IPS-NIHi7 (cell line): Measurements from ENCODE around the gene PCMT1.
"Not testable (repeated sequence)": the region's sequence is repeated elsewhere in the genome, so short reads cannot be mapped to it uniquely, and the experiment has no call there.

Source experiments
- DNase-seq: peaks from one replicate; pipeline ENCODE4 v3.0.0; 2012; ENCODE audit warnings: mixed read lengths; ENCODE audit errors: extremely low spot score

PCMT1 gene

DNA sequence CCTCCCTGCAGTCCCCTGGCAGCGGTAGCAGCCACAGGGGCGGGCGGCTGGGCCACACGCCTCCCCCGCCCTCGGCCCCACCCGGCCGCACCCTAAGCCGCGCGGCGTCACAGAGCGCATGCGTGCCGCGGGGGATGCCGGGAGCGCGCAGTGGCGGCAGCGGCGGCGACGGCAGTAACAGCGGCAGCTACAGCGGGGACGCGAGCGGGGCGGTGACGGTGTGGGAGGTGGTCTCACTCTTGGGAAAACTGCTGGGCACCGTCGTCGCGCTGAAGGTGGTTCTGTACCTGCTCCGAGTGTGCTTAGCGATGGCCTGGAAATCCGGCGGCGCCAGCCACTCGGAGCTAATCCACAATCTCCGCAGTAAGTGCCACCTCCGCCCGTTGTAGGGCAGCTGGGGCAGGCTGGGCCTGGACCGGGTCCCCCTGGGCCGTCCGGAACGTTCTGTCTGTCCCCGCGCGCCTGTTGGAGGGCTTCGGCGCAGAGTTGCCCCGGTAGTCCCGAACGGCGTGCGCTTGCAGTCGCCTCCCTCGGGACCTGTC, at the start of gene PCMT1:
TSS of gene PCMT1 (plus strand) at position 148 of the 542 bp plus-strand sequence. CDS start at position 309, 161 bp downstream.
- DNase-seq, result peak; percentile 95

DNA sequence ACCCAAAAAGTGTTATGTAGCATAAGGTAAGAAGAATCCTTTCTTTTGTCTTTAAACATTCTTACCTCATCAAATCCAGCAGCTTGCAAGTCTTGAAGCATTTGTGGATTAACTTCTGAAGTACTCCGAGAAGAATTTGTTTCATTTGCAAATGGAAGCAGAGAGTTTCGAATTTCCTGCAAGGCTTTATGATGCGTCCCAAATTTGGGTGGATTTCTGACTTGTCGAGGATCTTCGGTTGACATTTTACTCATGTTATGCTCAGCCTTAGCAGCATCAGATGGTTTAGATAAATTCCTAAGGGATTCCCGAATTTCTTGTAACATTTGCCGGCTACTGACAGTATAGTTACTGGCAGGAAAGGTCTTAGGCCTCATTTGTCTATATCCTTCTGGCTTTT, 47.8 kb upstream of the PCMT1 start:
- DNase-seq, result no peak

DNA sequence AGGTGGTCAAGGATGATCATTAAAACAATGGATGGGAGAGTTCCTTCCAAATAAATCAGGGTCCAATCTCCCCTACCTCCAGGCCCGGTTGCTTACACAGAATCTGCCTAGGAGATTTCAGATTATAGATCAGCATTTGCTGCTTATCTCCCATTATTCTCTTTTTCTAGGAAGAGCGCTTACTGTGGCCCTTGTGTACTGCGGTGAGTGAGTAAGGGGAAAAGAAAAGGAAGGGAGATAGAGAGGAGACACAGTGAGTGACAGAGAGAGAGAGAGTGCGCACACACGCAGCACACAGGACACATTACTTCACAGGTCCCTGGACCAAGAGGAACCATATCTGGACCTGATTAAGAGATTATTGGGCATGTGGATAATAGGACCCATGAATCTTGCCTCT, 37.8 kb upstream of the PCMT1 start:
- no peak for DNase-seq

DNA sequence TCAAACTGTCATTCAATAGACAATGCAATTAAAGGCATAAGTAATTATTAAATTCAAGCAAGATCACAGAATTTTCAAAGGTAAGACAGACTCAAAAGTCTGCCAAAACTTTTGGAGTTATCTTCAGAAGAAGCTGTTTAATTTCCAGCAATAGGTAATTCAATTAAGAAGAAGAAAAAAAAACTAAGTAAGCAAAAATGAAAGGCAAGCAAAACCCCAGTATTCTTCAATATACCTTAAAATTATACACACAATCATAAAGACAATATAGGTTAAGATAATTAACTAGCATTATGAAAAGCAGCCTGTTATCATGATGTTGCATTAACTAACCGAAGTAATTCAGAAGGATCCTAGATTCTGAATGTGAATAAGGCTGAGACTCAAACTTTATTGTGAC, 35.1 kb upstream of the PCMT1 start:
- no peak for DNase-seq

DNA sequence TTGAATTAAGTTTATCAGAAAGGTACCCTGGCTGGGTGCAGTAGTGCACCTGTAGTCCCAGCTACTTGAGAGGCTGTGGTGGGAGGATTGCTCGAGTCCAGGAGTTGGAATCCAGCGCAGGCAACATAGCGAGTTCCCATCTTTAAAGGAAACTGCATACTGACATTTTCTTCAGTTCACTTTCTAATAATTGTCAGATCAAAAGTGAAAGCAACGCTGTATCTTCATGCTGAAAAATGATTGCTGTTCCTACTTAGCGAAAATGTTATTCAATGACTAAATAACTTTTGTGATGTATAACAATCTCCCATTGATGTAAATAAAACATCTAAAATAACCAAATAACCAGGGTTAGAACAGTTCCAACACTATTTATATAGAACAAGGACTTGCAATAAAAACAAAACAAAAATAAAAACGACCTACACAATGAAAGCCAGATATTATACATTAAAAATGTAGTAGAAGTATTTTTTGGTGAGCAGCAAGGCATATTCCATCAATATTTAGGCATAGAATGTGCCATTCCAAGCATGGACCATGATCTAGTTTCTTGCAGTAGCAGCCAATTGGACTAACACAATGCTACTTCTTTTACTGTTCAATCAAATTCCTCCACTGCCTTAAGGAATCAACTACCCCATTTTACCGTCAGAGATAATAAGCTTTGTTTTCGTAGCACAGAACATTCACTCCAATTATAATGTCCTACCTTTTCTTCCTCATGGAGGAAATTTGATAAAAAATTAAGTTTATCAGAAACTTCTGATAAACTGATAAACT, 33.2 kb upstream of the PCMT1 start:
- DNase-seq, result no peak

DNA sequence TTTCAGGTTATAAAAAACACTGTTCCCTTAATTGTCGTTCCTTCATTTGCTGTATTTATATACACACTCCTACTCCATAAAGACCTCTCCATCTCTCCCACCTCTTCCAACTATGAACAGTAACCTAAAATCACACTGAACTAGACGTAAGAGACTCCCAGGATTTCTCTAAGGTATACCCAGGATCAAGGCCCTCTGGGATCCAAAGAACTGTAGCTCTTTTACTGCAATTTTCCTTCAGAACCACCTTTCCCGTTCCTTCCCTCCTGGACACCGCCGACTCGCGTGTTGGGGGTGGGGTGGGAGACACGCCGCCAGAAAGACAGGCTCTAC, 32.3 kb upstream of the PCMT1 start:
- no peak for DNase-seq

DNA sequence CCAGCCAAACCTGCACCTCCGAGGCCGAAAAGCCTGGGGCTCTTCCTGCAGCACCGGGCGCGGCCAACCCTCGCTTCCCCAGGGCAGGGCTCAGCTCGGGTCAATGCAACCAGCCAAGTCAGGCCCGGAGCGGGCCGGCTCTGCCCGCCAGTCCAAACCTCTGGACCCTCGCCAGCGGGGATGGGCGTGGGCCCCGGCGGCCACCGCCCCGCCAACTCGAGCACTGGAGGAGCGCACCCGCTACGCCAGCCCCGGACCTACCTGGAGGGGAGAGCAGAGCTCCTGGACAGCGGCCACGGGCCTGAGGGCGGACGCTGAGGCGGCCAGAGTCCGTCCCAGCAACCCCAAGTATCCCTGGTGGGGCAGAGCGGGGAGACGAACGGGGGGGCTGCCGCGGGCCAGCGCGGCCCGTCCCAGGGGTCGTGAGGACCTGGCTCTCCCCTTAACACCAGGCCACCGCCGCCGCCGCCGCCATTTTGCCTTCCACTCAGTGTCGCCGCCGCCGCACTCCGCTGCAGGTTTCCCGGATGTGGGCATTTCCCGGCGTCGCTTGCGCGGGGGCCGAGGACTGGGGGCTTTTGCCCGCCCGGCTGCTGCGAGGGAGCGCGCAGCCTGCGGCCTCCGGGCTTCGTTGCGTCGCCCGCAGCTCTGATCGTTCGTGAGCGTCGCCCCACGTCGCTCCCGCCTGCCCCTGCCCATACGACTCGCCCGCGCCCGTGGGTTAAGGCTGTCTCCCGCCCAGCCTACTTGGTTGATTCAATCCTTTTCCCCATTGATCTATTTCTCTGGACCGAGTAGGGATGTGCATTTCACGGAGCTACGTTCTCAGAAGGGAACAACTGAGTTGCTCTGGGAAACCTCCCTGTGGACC, 31.7 kb upstream of the PCMT1 start, which contains the start of gene LATS1:
TSS of gene LATS1 (minus strand) at position 514 of the 871 bp plus-strand sequence. CDS start 15,975 bp downstream, outside the sequence.
- peak; percentile 85 for DNase-seq

DNA sequence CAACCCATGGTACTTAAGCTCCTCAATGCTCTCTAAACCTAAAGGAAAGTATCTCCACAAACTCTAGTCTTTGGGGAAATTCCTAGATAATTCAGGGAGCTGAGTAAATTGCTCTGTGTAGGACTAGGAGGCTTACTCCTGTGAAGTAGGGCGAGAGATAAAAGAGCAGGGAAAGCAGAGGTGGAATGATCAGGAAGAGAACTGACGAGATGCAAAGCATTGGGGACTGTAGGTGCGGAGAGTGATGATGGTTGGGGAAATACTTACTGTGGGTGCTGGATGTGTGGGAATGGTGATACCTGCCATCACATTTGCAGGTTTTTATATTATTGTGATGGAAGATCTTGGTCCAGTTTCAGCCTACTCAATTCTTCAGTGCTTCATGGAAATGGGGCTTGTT, 30.0 kb upstream of the PCMT1 start:
- no peak for DNase-seq

DNA sequence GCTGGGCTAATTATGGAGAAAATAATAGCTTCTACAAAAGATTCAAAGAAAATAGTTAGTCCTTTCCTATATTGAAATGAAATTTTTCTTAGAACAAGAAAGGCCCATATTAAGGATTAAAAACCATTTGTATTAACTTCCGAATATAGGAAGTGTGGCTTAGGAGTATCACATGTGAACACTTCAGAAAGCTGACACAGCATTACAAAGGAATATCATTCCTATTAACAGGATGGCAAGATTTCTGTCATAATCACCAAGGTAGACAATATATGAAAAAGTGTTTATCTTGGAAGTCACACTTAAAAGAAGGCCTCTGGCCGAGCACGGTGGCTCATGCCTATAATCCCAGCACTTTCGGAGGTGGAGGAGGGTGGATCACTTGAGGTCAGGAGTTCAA, 26.3 kb upstream of the PCMT1 start:
- DNase-seq, result no peak

DNA sequence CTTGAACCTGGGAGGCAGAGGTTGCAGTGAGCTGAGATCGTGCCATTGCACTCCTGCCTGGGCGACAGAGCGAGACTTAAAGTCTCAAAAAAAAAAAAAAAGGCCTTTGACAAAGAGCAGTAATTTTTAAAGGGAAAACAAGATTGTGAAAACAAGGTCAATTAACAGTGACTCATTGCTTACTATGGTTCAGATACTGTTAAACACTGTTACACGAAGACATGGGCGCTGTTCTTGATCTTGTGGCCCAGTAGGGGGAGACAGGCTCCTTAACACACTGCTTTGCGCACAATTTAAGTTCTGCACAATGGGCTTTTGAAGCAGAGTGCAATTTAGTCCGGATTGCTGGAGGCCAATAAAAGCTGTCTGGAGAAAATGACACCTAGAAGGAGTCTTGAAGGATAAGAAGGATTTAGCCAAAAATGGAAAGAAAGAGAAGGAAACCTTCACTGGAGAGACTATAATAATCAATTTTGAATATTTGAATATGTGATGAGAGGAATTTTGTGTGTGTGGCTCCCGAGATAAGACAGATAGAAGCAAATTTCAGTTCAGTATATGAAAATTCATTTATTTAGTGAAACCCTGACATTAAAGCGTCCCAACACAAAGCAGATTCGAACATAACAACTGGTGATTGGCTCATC, 25.6 kb upstream of the PCMT1 start:
- peak; percentile 44 for DNase-seq

DNA sequence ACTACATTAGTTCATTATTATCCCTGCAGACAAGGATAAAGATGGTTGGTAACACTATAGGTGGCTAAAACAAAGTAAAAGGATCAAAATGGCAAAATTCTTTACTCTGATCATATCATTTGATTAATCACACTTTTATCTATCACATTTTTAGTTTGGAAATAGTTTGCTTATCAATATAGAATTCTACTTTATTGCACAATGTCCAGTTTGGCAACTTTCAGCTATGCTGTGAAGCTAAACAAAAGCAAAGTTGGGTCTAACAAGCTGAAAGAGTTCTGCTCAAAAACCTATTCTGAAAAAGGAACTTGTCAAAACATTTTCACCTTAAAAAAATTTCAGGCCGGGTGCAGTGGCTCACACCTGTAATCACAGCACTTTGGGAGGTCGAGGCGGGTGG, 23.8 kb upstream of the PCMT1 start:
- DNase-seq, result no peak

DNA sequence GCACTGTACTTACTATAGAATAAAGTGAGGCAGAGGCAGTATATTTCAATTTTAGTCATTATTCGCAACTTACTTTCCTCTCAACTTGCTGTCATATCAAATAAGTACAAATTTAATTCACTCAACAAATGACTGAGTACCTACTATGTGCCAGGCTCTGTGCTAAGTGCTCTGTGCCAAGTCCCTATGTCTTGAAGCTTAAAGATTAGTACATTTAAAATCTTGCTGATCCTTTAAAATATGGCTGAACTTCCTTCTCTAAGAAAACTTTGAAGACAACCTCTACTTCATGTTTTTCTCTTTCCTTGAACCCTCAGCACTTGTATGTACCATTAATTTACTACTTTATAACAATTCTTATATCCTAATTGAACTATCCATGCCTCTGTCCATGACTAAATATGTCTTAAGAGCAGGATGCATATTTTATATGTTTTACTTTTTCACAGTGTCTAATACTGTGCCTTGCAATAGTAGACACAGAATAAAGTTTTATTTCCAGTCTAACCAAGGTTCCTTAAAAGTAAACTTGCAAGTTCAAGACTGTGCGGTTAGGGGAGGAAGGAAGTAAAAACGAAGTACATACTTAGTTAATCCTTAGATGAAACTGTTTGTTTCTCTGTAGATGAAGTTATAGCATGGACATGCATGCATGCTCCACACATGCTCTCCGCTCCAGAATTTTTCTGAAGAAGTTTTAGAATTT, 21.6 kb upstream of the PCMT1 start:
- DNase-seq, result no peak

DNA sequence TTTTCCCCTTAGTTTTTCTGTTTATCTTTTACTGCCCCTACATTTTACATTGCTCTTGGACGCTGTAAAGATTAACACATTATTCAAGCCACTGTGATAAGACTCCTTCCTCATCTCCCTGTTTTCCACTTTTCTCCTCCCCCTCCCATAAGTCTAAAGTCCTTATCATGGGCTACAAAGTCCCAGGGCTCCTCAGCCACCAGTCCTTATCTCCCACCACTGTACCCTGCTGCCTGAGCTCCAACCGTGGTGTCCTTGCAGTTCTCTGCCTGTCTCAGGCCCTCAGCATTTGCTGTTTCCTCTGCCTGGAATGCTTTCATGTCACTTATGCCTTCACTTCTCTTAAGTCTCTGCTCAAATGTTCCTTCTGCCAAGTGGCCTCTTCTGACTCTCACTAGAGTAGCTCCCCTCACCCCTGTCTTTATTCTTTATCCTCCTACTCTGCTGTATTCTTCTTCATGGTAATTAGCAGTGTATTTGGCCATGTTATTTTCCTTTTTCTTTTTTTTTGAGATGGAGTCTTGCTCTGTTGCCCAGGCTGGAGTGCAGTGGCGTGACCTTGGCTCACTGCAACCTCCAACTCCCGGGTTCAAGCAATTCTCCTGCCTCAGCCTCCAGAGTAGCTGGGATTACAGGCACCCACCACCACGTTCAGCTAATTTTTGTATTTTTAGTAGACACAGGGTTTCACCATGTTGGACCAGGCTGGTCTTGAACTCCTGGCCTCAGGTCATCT, 20.9 kb upstream of the PCMT1 start:
- no peak for DNase-seq

DNA sequence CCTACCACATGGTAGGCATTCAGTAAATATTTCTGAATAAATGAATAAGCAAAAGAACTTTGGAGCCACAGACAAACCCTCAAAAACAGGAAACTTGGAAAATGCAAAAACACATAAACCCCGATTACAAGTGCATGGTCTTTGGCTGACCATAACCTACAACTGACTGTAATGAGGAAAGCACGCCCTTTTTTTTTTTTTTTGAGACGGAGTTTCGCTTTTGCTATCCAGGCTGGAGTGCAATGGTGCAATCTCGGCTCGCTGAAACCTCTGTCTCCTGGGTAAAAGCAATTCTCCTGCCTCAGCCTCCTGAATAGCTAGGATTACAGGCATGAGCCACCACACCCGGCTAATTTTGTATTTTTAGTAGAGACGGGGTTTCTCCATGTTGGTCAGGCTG, 19.7 kb upstream of the PCMT1 start:
- DNase-seq, result no peak

DNA sequence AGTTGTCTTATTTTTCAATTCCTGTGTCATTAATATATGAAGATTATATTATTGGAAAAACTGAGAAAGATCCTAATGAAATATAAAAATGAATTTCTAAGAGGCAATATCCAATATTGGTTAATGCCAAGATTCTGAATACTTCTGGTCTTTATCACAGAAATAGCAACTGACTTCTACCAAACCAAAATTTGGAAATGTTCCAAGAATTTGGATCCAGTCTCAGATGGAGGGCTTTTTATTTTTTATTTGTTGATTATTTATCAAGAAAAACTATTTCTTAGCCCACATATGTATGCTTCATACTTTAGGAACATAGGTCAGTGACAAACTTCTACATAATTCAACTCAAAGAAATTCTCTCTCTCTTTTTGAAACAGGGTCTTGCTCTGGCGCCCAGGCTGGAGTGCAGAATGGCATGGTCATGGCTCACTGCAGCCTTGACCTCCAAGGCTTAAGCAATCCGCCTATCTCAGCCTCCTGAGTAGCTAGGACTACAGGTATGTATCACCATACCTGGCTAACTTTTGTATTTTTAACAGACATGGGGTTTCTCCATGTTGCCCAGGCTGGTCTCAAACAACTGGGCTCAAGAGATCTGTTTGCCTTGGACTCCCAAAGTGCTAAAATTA, 16.3 kb upstream of the PCMT1 start:
- DNase-seq, result no peak

DNA sequence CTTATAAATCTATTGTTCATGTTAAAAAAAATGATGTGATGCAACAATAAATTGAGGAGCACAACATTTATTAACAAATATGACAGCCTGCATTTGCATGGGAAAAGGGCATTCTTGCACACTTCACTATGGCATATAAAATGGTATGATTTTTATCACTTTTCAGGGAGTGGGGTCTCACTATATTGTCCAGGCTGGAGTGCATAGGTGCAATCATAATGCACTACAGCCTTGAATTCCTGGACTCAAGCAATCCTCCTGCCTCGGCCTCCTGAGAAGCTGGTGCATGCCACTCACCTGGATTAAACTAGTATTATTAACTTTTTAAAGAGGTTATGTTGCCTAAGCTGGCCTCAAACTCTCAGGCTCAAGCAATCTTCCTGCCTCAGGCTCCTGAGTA, 14.6 kb upstream of the PCMT1 start:
- DNase-seq, result no peak

DNA sequence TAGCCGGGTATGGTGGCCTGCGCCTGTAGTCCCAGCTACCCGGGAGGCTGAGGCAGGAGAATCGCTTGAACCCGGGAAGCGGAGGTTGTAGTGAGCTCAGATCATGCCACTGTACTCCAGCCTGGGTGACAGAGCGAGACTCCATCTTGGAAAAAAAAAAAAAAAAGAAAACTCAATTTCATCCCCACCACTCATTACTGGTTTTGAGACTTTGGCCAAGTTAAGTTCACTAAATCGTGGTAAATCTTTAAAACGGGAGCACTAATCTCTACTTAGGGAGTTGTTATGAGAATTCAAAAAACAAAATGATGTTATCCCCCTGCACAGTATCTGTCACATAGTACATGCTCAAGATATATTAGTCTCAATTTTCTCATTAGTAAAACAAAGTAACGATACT, 4.3 kb upstream of the PCMT1 start:
- DNase-seq, result not testable (repeated sequence)

DNA sequence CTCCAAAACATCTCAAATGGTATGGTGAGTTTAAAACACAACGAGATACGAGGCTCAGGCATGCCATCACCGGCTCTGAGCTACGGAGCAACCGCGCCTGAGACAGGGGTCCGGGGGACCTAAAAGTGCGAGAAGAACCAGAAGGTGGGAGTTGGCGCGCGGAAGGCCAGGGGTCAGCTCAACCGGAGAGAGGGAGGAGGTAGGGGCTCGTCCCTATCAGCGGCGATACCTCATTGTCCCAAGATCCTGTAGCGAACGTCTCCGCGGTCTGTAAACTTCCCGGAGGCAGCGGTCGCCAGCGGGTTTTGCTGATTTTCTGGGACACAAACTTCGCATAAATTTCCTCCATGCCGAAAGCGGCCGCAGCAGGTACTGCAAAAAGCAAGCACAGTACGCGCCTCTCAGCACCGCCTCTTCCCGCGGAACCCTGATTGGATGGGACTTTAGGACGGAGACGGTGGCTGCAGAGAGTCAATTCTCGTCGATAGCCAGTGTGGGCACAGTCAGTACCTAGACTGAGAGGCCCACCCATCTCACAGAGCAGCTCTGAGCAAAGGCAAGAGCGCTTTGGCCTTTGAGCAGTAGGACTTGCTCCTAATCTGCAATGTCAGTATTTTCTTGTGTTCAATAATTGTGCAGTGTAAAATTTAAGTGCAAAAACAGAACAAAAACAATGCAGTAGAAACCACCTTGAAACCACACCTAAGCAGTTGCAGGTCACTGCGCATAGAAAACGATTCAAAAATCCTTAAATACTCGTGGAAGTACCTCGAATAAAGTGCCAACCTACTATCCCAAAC, 3.2 kb upstream of the PCMT1 start, which contains the start of gene NUP43:
TSS of gene NUP43 (minus strand) at position 383 of the 800 bp plus-strand sequence. CDS start at position 349, 34 bp downstream.
- DNase-seq, result peak; percentile 89

DNA sequence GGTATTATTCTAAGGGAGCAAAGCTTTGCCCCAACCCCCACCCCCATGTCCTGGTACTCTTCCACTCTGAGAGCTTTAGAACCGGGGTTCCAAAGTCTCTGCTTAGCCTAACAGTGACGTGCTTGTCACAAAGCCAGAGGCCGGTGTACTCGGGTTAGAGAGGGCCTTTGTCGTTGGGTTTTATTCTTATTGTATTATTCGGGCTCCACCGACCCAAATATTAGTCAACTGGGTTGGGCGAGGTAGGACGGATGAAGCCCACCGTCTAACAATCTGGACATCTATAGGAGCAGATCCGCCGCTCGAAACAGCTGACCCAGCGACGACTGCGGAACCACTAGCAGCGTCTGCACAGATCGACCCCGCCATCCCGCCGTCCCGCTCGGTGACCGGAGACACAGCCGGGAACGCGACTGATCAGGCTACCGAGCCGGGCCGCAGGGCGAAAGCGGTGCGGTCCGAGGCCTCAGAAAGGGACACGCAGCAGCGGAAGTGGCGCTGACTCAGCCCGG, 403 bp upstream of the PCMT1 start:
- DNase-seq, result not testable (repeated sequence)
